Measurements from ENCODE around the gene NAT8L.

The NAT8L gene

DNA sequence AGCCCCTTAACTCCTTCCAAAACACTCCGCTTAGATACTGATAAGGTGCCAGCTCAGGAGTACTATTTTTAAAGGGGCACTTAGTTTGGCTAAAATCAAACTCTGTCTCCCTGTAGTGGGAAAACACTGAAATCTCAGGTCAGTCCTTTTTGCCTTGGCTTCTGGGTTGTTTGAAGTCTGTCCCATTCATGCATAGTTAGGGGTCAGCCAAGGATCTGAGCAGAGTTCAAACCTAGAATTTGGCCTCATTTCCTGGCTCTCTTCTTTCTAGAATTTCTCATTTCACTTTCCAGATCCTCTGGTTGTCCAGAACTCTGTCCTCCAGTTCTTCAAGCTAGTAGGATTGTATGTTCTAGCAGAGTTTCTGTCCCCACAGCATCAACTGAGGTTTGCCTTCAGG, 31.5 kb downstream of the NAT8L start:
- no peak for DNase-seq

DNA sequence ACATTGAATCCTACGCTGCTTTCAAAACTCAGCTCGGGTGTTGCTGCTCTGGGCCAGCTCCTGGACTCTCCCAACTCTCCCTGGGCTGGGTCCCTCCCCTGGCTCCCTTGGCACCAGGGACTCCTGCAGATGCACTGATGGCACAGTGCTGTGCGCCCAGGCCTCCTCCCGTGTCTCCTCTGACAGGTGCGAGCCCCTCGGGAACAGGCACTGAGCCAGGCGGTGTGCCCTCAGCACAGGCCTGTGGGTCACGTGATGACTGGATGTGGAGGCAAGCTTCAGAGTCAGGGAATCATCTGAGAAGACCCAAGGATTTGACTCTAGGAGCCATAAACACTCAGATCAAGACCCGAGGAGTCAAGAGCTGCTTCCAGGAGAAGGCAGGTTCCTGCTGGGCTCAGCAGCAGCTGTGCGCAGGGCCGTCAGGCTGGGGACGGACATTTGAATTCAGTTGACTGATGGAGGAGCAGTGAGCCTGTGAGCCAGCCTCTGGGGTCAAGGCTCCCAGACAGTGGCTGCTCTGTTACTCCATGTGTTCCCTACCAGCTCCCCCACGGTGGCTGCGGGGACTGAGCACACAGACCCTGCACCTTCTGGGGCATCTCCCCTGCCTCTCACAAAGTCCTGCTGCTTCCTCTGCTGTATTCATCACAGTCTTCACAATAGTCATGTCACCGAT, 33.0 kb downstream of the NAT8L start:
- no peak for DNase-seq

DNA sequence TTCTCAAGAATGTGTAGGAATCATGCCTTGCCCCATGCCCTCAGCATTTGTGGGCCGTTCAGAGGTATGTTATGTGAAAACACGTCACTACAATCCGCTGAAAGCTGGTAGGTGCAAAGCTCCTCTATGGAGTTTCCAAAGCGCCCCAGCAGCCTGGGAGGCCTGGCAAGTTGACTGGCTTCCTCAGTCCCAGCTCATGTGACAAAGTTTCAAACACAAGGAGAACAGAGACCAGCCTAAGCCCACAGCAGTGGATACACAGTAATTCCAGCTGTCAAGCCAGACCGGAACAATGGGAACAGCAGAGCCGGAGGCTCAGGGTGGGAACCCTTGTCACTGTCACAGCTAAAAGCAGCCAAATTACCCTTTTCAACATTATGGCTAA, 33.5 kb downstream of the NAT8L start:
- peak in 1 of 58 donors; percentile 42 for DNase-seq

DNA sequence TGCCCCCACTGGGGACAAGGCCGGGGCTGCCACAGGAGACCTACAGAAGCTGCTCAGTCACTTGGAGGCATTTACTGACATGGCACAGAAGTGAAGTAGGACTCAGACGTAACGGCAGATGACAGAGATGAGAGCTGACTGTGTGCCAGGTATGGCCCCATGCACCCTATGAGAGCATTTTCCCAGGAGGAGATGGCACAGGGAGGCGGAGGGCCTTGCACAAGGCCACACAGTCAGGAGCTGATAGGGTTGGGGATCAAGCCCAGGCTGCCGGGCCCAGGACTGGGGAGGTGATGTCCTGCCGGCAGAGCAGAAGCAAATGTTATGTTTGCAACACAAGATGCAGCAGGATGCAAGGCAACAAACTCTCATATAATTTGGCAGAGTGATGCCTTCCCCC, 34.1 kb downstream of the NAT8L start:
- no peak for DNase-seq

DNA sequence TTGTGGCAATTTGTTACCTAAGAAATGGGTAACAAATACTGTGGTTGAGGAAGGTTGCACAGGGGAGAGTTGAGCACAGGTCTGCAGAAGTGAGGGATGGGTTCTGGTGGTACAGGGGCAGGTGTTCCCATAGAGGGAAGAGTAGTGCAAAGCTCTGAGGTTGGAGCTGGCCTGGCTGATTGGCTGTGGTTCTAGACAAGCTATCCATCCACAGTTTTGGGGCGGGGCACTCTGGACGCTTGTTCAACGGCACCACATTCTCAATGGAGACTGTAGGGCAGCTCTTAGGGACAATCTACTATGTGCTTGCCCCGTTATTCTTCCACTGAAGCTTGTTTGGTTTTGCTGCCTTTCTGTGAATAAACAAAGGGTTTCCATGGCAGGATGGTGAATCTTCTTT, 35.4 kb downstream of the NAT8L start:
- no peak for DNase-seq

DNA sequence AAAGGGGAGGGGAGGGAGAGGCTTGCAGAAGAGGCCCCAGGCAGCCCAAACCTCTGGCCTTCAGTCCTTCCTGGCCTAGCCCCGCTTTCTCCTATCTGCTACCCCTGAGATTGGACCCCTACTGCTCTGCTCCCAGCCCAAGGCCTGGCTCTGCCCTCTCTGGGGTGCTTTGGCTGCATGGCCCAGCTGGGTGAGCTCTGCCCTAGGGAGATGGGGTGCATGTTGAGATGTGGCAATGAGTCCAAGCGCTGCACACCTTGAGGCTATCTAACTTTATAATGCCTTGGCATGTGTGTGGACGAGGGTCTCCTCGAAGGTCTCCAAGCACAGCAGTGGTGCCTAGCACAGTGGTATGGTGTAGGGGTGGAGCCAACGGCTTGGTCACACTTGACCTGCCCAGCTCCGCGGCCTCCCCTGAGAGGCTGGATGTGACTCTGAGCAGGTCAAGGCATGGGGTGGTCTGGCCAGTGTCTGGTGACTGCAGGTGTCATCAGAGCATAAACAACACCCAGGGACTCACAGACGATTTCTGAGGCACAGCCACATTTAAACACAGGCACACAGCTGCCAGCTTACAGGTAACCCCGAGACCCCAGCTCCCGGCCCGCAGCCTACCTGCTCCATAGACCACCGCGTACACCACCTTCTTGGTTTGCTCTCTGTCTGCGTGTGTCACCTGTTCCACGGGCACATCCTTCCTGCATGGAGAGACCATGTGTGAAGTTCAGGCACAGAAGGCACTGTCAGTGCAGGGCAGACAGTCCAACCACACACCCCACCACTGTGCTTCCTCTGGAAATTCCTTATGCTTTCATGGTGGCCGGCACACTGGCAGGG, 36.3 kb downstream of the NAT8L start:
- no peak for DNase-seq

DNA sequence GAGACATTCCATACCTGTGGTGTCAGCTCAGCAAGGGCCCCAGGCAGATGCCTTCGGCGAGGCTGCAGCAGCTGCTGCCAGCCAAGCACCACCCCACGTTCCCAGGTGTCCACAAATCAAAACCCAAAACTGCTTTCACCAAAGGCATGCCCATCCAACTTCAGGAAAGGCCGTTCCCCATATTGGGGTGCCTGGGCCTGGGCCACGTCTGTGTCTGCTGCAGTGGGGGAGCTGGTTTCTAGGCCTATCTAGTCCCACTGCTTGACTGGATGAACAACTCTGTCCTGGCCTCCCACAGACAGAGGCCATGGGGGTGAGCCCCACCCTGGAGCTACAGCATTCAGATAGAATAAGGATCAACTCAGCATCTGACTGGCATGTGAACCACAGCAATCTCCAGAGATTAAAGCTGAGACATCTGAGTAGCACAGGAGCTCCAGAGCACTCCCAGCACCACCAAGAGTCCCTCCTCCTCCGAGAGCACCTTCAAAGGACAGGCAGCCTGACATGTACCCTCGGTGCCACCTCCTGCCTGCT, 37.0 kb downstream of the NAT8L start:
- no peak for DNase-seq

DNA sequence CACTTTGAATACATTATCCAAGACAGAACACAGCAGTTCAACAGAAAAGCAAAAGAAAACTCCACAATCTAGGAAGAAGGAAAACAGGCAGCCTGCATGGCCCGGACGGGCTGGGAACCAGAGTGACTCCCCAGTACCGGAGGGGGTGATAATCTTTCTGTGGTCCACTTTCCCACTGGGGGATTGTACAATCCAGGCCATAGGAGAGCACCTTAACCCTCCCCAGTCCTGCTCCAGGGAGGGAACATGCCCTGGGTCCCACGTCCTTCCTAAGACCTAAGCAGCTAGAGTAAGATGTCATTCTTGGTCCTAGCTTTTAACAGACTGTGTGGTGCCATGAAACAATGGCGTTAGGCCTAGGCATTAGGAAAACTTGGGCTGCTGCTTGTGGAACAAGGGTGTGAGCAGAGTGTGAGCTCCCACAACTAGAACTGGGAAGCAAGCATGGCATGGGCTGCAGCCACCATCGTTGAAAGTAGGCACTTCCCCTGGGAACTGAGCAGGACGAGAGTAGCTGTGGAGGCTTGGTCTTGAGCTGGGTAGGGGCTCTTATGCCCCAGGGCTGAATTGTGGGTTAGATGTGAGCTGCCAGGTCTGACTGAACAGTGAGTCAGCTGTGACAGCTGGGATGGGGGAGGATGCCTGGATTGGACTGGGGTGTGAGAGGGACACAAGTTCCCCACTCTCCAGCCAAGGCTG, 42.4 kb downstream of the NAT8L start:
- no peak for DNase-seq

DNA sequence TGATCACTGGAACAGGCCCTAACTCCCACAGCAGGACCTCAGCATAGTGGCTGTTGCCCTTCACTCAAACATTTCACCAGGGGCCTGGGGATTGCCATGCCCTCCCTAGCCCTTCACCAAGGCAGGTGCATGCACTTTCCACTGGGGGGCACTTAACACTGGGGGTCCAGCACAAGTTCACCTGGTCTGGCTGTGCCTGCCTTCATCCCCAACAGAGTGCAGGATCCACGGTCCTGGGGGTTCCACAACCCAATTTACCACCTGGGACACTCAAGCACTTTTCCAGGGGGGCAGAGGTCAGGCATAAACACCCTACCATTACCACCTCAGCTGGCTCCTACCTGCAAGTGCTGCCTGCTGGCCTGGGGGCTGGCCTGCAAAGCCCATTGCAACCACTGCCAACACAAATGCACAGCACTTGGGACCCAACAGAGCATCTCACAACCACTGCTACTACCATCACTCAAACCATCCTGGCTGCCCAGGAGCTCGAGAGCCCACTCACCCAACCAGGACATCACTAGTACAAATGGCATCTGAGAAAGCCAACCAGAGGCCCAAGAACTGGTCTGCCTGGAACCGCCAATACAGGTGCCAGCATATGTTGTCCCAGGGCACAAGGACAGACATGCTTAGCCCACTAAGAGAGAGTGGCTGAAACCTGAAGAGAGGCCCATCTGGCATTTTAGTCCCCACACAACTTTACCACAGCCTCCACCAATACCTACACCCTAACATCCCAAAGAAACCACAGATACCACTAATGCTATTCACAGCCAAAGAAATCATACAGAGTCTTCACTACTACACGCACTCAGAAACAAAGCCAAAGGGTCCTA, 43.1 kb downstream of the NAT8L start:
- no peak for DNase-seq

DNA sequence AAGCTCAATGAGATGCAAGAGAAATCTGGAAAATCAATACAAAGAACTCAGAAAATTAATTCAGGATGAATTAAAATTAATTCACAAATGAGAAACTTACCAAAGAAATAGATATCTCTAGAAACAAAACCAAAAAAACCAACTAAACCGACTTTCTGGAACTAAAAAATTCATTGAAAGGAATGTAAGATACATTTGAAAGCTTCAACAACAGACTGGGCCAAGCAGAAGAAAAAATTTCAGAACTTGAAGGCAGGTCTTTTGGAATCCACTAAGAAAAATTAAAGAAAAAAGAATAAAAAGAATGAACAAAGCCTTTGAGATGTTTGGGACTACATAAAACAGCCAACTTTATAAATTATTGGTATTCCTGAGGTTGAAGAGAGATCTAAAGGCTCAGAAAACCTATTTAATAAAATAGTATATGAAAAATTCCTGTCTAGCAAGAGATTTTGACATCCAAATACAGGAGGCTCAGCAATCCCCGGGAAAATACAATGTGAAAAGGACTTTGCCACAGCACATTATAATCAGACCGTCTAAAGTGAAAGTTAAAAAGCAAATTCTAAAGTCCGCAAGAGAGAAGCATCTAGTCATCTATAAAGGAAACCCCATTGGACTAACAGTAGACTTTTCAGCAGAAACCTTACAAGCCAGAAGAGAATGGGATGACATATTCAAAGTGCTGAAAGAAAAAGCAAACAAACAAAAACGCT, 44.2 kb downstream of the NAT8L start:
- no peak for DNase-seq

DNA sequence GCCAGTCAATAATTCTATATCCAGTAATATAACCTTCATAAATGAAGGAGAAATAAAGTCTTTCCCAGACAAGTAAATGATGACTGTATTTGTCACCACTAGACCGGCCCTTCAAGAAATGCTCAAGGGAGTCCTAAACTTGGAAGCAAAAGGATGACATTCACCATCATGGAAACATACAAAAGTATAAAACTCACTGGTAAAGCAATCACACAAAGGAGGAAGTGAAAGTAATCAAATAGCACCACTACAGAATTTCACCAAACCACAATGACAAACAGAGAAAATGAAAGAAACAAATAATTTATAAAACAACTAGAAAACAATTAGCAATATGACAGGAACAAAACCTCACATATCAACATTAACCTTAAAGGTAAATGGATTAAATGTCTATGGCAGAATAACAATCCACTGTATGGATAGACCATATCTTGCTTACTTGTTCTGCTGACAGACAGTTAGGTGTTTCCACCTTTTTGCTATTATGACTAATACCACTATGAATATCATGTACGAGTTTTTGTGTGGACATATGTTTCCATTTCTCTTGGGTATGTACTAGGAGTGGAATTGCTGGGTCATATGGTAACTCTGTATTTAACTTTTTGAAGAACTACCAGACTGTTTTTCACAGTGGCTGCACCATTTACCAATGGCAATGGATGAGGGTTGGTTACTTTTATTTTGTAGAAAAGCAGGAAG, 44.9 kb downstream of the NAT8L start:
- DNase-seq, result no peak

DNA sequence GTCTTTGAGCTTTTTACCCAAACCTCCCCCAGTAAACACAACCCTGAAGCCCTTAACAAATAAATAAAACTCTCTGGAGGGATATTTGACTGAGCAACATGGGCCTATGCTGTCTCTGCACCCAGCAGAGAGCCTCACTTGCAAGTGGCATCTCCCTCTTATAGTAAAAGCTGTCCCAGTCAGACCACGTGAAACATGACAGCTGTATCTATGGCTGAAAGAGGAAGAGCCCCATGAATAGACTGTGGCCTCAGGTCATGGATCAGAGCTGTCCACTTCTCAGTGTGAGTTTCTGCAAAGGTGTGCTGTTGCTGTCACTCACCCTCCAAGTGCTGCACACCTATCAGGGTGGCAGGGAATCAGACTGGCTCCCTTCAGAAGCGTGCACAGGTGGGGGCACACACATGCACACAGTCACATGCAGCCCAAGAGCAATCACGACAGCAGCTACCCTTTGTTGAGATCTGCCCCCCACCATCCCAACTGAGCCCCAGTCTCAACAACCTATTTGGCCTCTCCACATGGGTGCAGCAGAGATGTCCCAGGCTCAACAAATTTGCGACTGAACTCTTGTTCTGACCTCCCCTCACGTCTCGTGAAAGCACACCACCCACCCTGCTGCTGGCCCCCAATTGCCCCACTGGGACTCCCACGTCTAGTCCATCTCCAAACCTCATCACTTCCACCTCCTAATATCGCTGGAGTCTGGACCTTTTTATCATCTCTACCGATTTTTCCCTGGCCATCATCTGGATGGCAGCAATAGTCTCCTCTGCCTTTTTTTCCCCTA, 45.6 kb downstream of the NAT8L start:
- no peak for DNase-seq

DNA sequence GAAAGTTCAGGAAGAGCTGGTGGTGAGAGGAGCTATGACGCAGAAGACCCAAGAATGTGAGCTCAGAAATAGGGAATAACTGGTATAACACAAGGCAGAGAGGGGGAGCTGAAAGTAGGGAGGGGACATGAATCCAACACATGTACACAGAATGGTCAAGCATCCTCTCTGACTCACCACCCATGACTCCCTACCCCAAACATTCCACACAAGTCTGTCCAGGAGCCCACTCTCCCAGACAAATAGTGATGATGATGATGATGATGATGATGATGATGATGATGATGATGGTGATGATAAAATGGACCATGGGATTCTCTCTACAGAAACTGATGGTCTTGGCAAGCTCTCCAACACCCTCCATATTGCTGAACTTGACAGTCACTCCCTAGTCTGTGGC, 46.4 kb downstream of the NAT8L start:
- no peak for DNase-seq

DNA sequence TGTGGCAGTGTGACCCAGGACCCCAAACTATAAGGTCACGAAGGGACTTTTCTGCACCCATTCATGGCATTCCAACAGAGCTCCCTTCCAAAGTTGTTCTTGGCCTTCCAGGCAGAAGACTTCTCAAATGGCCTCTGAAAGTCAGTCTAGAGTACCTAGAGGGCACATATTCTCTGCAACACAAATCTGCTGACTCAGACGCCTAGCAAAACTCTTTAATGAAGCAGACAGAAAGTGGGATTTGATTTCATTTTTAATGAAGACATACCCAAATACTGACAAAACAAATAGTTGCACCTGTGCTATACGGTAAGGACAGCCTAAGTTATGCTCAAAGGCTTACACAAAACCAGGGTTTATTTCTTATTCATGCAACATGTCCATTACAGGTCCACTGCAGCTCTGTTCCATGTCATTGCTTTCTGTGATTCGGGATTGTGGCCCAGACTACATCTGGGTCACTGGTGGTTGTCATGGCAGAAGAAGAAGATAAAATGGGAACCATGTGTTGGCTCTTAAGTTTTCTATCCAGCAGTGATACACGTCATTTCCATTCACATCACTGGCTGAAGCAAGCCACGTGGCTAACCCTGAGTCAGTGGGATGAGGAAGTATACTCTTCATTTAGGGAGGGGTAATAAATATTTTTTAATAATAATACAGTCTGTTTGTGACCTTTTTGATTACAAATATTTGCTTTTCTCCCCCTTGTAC, 57.7 kb downstream of the NAT8L start:
- DNase-seq, result no peak

All from anterior cingulate cortex (tissue), 58 donors.